GM20431 (cell line): Measurements from ENCODE around the gene HS6ST2.

Experiments used
- in situ Hi-C: fragments of 300-500 bp; cut with MseI, MboI; formaldehyde crosslinking; loops from one replicate; pipeline ENCODE4 v1.15.0; 2020; ENCODE audit warnings: low sequenced_read_pairs; ENCODE audit not compliant: unreplicated experiment

Gene HS6ST2

GRCh38 chrX:132748909-132749308 lies 209.5 kb downstream of the HS6ST2 start:
- in situ Hi-C loops: no loop called here

DNA sequence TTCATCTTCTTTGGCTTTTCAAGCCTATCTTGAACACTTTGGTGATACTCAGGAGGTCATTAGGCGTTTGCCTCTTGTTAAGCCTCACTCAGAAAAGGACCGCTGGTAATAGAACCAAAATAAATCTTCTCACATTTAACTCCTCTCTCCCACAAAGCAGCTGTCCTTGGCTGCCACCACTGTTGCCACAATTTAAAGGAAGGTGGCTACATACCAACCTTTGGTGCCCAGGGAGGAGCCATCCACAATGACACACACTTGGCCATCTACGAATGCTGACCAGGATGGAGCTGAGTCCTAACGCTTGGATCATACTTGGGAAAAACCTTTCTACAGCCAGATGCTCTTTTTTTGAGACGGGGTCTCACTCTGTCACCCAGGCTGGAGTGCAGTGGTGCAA lies 210.2 kb downstream of the HS6ST2 start:
- in situ Hi-C loops: no loop called here

- in situ Hi-C loops: no loop called here
Observed at GRCh38 chrX:132745593-132745992, 212.8 kb downstream of the HS6ST2 start.

GRCh38 chrX:132744470-132744869 lies 214.0 kb downstream of the HS6ST2 start:
- in situ Hi-C loops: no loop called here

- in situ Hi-C loops: no loop called here
Observed at GRCh38 chrX:132743086-132743485, 215.3 kb downstream of the HS6ST2 start.

GRCh38 chrX:132742246-132742645 lies 216.2 kb downstream of the HS6ST2 start:
- in situ Hi-C loops: no loop called here

GRCh38 chrX:132741689-132742088 lies 216.7 kb downstream of the HS6ST2 start:
- in situ Hi-C loops: no loop called here

DNA sequence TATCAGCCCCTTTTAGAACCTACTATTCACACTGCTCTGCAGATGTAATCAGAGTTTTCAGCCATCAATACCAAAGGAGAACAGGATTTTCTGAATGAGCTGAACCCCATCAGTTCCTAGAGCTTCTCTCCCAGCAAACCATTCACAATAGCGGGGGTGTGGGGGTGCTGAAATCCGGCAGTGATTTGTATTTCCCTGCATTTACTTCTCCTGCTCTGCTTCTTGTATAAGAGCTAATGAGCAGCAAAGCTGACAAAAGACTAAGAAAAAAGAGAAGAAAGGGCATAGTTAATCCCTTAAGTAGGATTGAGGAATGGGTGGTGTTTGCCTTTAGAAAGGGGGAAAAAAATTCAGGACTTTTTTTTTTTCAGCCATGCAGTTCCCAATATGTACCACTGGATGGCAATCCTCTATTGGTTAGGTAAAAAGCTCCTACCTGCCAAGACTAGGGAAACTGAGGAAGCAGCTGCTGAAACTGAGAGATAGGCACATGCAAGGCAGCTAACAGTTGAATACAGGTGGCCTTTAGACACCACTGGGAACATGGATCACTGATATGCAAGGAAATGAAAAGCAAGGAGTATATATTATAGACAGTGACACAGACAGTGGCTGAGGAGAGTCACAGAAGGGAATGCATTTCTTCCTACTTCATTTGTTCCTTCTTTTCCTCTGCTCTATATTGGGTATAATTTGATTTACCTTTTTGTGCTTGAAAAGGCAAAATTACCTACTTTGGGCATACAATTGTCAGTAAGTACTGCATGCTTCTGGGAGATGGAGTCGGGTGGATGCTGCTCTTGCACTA lies 217.9 kb downstream of the HS6ST2 start:
- in situ Hi-C loops: no loop called here

GRCh38 chrX:132738951-132739350 lies 219.5 kb downstream of the HS6ST2 start:
- in situ Hi-C loops: no loop called here

- in situ Hi-C loops: no loop called here
Observed at GRCh38 chrX:132737743-132738142, 220.7 kb downstream of the HS6ST2 start.

GRCh38 chrX:132732236-132732635 lies 226.2 kb downstream of the HS6ST2 start:
- in situ Hi-C loops: no loop called here

DNA sequence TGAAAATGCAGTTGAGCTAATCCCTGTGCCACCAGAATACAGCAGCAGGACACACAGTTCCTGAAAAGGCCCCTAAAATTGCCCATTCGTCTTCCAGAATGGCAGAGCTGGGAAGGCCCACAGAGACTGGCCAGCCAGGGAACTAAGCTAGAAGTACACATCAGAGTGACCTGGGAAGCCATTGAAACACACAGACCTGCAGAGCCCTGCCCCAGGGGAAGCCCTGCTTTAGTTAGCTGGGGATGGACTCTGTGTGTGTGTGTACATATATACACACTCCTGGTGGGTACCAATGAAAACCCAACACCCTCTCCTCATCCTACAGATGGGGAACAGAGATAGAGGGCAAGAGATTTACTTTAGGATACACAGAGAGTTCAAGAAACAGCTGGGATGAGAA lies 227.7 kb downstream of the HS6ST2 start:
- in situ Hi-C loops: no loop called here

- in situ Hi-C loops: no loop called here
Observed at GRCh38 chrX:132730266-132730665, 228.2 kb downstream of the HS6ST2 start.

DNA sequence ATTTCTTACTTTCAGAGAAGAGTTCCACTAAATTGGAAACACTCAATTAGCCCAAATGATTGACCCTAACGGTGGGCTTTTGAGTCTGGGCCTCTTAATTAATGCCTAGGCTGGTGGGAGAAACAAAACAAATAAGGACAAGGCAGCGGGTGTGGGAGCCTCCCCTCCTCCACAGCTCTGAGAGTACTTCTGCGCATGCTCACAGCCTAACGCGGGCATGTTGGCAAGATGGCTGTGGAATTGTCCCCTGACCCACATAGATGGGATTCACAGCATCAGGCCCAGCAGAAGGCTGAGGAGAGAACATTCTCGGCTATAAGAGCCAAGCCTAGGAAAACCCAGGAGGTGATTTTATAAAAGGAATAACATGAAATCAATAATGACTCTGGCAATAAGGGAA lies 230.1 kb downstream of the HS6ST2 start:
- in situ Hi-C loops: no loop called here

DNA sequence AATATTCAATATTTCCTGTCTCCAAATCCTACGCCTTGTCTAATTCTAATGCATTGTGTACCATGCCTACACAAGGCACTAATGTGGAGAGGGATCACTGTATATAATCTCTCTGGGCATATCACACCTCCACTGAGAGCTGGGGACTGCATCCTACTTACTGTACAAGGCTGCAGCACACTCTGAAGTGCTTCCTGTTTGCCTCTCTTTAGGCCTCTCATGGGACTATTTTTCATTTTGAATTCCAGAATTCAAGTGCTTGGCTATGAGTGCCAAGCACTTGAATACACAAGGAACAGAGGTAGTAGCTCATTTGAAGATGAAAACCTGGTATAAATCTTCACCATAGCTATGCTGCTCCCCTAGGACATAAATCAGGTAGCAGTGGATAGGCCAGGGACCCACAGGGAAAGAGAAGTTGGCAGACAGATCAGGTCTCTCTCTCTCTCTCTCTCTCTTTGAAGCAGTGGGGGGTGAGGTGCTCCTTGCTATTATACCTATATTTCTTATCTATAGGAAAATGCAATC lies 239.9 kb downstream of the HS6ST2 start:
- in situ Hi-C loops: no loop called here

- in situ Hi-C loops: no loop called here
Observed at GRCh38 chrX:132716006-132716405, 242.4 kb downstream of the HS6ST2 start.

DNA sequence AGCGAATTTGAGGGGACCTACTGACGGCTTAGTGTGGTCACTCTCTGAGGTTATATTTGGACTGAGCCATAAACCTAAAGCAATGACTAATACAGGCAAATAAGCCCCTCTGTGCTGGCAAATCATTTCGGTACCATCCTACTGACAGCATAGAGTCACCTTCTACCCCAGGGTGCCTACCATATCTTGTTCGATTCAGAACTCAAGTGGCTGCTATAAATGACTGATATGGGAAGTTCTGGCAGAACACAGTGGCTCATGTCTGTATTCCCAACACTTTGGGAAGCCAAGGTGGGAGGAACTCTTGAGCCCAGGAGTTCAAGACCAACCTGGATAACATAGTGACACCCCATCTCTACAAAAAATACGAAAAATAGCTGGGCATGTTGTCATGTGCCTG lies 243.5 kb downstream of the HS6ST2 start:
- in situ Hi-C loops: no loop called here

DNA sequence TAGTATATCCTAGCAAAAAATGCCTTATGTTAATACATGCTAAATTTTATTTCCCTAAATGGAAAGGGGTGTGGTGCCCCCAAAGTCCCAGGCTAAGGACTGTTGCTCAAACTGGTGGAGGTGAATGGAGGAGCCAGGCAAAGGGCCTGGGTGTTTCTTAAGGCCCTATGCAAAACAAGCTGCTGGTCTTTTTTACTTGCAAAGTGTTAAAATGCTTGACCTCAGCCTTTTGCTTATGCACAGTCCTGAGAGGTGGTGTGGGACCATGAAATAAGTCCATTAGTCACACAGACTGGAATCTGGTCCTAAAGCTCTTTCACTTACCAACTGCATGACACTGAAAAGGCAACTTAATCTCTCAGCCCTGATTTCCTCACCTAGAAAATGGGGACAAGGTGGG lies 246.1 kb downstream of the HS6ST2 start:
- in situ Hi-C loops: no loop called here

DNA sequence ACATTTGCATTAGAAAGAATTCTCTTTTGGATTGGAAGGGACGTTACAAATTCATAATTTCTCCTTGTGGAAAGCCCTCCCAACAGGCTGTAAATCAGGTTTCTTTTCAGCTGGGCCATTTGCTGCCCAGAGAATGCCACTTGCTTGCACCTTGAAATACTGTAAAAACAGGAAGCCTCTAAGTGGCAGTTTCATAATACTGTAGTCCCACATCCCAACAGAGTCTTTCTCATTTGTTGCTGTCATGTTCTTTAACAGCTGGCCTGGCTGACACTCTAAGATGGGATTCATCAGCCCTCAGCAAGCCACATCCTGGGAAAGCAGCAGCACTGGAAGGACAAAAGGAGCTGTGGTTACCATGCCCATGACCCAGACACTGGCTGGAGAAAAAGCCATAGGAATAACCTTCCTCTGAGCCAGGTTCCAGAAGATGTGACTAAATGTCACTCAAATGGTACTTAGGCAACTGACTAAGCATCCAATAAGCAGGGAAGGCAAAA lies 247.7 kb downstream of the HS6ST2 start:
- in situ Hi-C loops: no loop called here

GRCh38 chrX:132708529-132708928 lies 249.9 kb downstream of the HS6ST2 start:
- in situ Hi-C loops: no loop called here

GRCh38 chrX:132704769-132705168 lies 253.7 kb downstream of the HS6ST2 start:
- in situ Hi-C loops: no loop called here

DNA sequence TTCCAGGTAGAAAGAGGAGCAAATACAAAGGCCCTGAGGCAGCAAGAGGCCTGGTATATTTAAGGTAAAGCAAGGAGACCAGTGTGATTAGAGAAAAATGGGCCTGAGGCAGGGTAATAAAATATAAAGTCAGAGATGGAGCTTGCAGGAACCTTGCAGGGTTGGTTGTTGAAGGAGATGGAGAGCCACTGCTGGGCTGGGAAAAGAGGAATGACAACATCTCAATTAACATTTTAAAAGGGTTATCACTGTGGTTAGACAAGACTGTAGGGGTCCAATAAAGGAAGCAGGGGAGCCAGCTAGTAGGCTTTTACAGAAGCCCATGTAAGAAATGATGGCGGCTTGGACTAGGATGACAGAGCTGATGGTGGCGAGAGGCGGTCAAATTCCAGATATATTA lies 264.0 kb downstream of the HS6ST2 start:
- in situ Hi-C loops: no loop called here
